Measurements from ENCODE around the gene ZNF284. TPM values are rescaled to one million over a fixed set of nuclear protein-coding genes. Genes with fewer than 3 reads are reported as not detected.

The ZNF284 gene
- total RNA-seq, 1 donor: 4.3 TPM

- Histone ChIP-seq H3K27ac (ENCODE audit: low read depth, low read length) (peak within 1 kb of the TSS; percentile 72), H3K36me3 (ENCODE audit: insufficient read depth, low read length) (peaks cover 3% of the 10 kb centered on the region), H3K4me2 (ENCODE audit: insufficient read depth, low read length) (peak within 1 kb of the TSS; percentile 99), H3K9me3 (ENCODE audit: low read depth, low read length) (no peaks in the 10 kb centered on the region), H3K4me1 (ENCODE audit: insufficient read depth, low read length) (peaks cover 13% of the 10 kb centered on the region), H3K27me3 (ENCODE audit: insufficient read depth, low read length) (peaks cover 11% of the 10 kb centered on the region), H2AFZ (ENCODE audit: low read length) (peak within 1 kb of the TSS; percentile 100), H3K79me2 (ENCODE audit: insufficient read depth, low read length) (peaks cover 19% of the 10 kb centered on the region), H4K20me1 (ENCODE audit: insufficient read depth, low read length) (no peaks in the 10 kb centered on the region), H3K4me3 (ENCODE audit: insufficient read depth, low read length) (peak within 1 kb of the TSS; percentile 99)
- TF ChIP-seq CTCF (IDR thresholded peaks at IDR 0.05; ENCODE audit: extremely low read depth, low read depth, low read length): no peak
- peak; percentile 95 for DNase-seq (ENCODE audit: insufficient read length, low spot score, missing footprints)
These were observed 20.1 kb upstream of the ZNF284 start, which contains the start of gene ZNF223 for GRCh38 chr19:44051650-44052402. TSS of gene ZNF223 (plus strand) at chr19:44052036. CDS start at chr19:44055177, 3,141 bp downstream.

- TF ChIP-seq CTCF (IDR thresholded peaks at IDR 0.05; ENCODE audit: extremely low read depth, low read depth, low read length): no peak
- Histone ChIP-seq H3K36me3 (ENCODE audit: insufficient read depth, low read length) (peaks cover 16% of the 10 kb centered on the region), H3K4me3 (ENCODE audit: insufficient read depth, low read length) (no peak overlapping the region), H3K27ac (ENCODE audit: low read depth, low read length) (no peak overlapping the region), H3K9me3 (ENCODE audit: low read depth, low read length) (no peaks in the 10 kb centered on the region), H3K27me3 (ENCODE audit: insufficient read depth, low read length) (peaks cover under 1% of the 10 kb centered on the region), H2AFZ (ENCODE audit: low read length) (no peak overlapping the region), H4K20me1 (ENCODE audit: insufficient read depth, low read length) (no peaks in the 10 kb centered on the region), H3K79me2 (ENCODE audit: insufficient read depth, low read length) (peaks cover 19% of the 10 kb centered on the region), H3K4me1 (ENCODE audit: insufficient read depth, low read length) (peaks cover 13% of the 10 kb centered on the region), H3K4me2 (ENCODE audit: insufficient read depth, low read length) (no peak overlapping the region)
- DNase-seq (ENCODE audit: insufficient read length, low spot score, missing footprints): no peak
These were observed 16.1 kb upstream of the ZNF284 start for GRCh38 chr19:44055870-44056269.

GRCh38 chr19:44059229-44059628, 12.7 kb upstream of the ZNF284 start:
- H3K4me1 ChIP-seq (ENCODE audit: insufficient read depth, low read length): no peaks in the 10 kb centered on the region
- DNase-seq (ENCODE audit: insufficient read length, low spot score, missing footprints): no peak
- H4K20me1 ChIP-seq (ENCODE audit: insufficient read depth, low read length): no peaks in the 10 kb centered on the region
- H3K36me3 ChIP-seq (ENCODE audit: insufficient read depth, low read length): peaks cover 38% of the 10 kb centered on the region
- TF ChIP-seq CTCF (IDR thresholded peaks at IDR 0.05; ENCODE audit: extremely low read depth, low read depth, low read length): no peak
- H3K4me2 ChIP-seq (ENCODE audit: insufficient read depth, low read length): no peak overlapping the region
- H3K27me3 ChIP-seq (ENCODE audit: insufficient read depth, low read length): no peaks in the 10 kb centered on the region
- H3K9me3 ChIP-seq (ENCODE audit: low read depth, low read length): no peaks in the 10 kb centered on the region
- peaks cover 4% of the 10 kb centered on the region for H3K79me2 ChIP-seq (ENCODE audit: insufficient read depth, low read length)
- H2AFZ ChIP-seq (ENCODE audit: low read length): no peak overlapping the region
- no peak overlapping the region for H3K4me3 ChIP-seq (ENCODE audit: insufficient read depth, low read length)
- no peak overlapping the region for H3K27ac ChIP-seq (ENCODE audit: low read depth, low read length)

GRCh38 chr19:44061038-44061437, 10.9 kb upstream of the ZNF284 start:
- Histone ChIP-seq H3K36me3 (ENCODE audit: insufficient read depth, low read length) (peaks cover 50% of the 10 kb centered on the region), H3K9me3 (ENCODE audit: low read depth, low read length) (peaks cover 6% of the 10 kb centered on the region), H3K4me3 (ENCODE audit: insufficient read depth, low read length) (no peak overlapping the region), H3K79me2 (ENCODE audit: insufficient read depth, low read length) (no peaks in the 10 kb centered on the region), H3K4me1 (ENCODE audit: insufficient read depth, low read length) (no peaks in the 10 kb centered on the region), H2AFZ (ENCODE audit: low read length) (no peak overlapping the region), H3K27me3 (ENCODE audit: insufficient read depth, low read length) (no peaks in the 10 kb centered on the region), H3K27ac (ENCODE audit: low read depth, low read length) (no peak overlapping the region), H3K4me2 (ENCODE audit: insufficient read depth, low read length) (no peak overlapping the region), H4K20me1 (ENCODE audit: insufficient read depth, low read length) (no peaks in the 10 kb centered on the region)
- no peak for DNase-seq (ENCODE audit: insufficient read length, low spot score, missing footprints)
- TF ChIP-seq CTCF (IDR thresholded peaks at IDR 0.05; ENCODE audit: extremely low read depth, low read depth, low read length): no peak

Measured in osteoblast (primary cell).